Prostate gland (tissue), 2 donors: Measurements from ENCODE around the gene ARHGEF17. TPM values are rescaled to one million over a fixed set of nuclear protein-coding genes. Genes with fewer than 3 reads are reported as not detected.
A peak's percentile ranks its signal among the peaks of the same experiment; 100 is the strongest.

ENCODE experiments used
- DNase-seq: peaks from one replicate; pipeline ENCODE4 v3.0.0-alpha.2; 2019; ENCODE audit warnings: low spot score
- H3K27ac ChIP-seq, 2 donors: fragments of 200-600 bp; sonication (generic); 2 replicates each; pipeline ENCODE4 v1.5.1; 2017 to 2019
- H3K27me3 ChIP-seq: fragments of 200-600 bp; sonication (generic); replicated peaks from 2 replicates; pipeline ENCODE4 v1.5.1; 2019; ENCODE audit not compliant: insufficient read depth
- H3K36me3 ChIP-seq, 2 donors: fragments of 200-600 bp; sonication (generic); 1 replicate in 1 of 2; 2 replicates in 1 of 2; pipeline versions ENCODE4 v1.5.1 to v1.8.1; 2017 to 2019
- H3K4me1 ChIP-seq: fragments of 200-600 bp; sonication (generic); replicated peaks from 2 replicates; pipeline ENCODE4 v1.5.1; 2019
- H3K4me3 ChIP-seq, 2 donors: fragments of 200-600 bp; sonication (generic); 2 replicates each; pipeline ENCODE4 v1.5.1; 2017 to 2019
- H3K9me3 ChIP-seq: fragments of 200-600 bp; sonication (generic); 2 replicates; pipeline ENCODE4 v1.5.1; 2017
- POLR2A ChIP-seq: fragments of 450-650 bp; IDR thresholded peaks from one replicate; pipeline ENCODE4 v1.6.1; 2016; ENCODE audit warnings: antibody characterized with exemption, mild to moderate bottlenecking
- POLR2AphosphoS5 ChIP-seq: sonication (generic); formaldehyde crosslinking; IDR thresholded peaks from one replicate; pipeline ENCODE4 v1.6.1; 2017; ENCODE audit warnings: antibody characterized with exemption
- WGBS: methylation state at CpG from one replicate; pipeline ENCODE4 v1.1.5; 2018; 5-methylcytosine and 5-hydroxymethylcytosine counted together
- intact Hi-C: fragments of 100-400 bp; cut with DNase I; formaldehyde crosslinking; loops from one replicate; pipeline ENCODE4 v1.14.2; 2022
- total RNA-seq, 2 donors: library from RNA; depleted of rRNA; stranded (reverse); fragments of >200 nt; gene quantifications; one replicate each; pipeline ENCODE4 v1.1.0, GENCODE V29; 2016
- TF ChIP-seq, protein P1 (sequence below), 4 experiments: fragments of 200-600 bp in 2 of 4; fragments of 450-650 bp in 2 of 4; sonication (generic) in 2 of 4; IDR thresholded peaks; 1 replicate in 3 of 4; 2 replicates in 1 of 4; pipeline ENCODE4 v1.5.1; 2016 to 2019; ENCODE audit warnings: antibody characterized with exemption in 4 of 4, mild to moderate bottlenecking in 2 of 4, moderate library complexity in 2 of 4

ARHGEF17 gene
- total RNA-seq, 2 donors from 2014 or later: 34.0 to 66.9 TPM

DNA sequence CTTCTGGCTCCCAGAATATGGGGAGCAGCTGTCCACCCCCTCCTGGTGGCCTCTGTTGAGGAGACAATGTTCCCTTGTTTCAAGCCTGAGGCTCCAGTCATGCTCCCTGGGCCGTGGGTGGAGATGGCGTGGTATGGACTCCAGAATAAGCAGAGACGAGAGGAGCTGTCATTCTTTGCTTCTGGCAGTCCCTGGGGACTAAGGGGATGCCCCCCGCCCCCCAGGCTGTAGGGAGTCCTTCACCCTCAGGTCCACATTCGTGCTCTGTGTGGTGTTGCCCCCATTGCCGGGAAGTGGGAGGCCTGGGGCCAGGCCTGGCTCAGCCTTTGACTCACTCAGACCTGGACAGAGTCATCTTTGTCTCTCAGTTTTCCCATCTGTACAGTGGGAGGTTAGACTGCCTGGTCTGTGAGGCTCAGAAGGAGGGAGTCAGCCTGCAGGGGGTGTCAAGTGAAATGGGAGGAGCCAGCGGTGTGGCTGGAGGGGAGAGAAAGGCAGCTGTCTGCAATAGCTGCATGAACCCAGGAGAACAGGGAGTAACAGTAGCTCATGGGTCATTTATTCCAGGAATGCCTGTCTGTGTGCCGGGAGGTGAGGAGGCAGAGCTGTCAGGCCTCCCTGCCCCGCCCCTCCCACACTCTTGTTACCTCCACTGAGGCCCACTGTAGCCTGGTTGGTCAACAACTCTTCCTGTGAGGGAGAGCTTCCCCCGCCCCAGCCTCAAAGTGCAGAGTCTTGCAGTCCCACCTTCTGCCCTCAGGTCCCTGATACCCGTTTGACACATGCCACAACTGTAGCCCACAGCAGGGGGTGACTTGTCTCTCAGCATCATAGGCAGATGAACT is 6.3 kb downstream of the ARHGEF17 start:
- Histone ChIP-seq H3K4me1 (peaks cover 6% of the 10 kb centered on the region), H3K27ac (peak overlapping the region; percentile 54 to 97), H3K9me3 (no peaks in the 10 kb centered on the region), H3K36me3 (no peaks in the 10 kb centered on the region), H3K27me3 (no peaks in the 10 kb centered on the region), H3K4me3 (no peak overlapping the region)
- TF ChIP-seq, protein P1, sequence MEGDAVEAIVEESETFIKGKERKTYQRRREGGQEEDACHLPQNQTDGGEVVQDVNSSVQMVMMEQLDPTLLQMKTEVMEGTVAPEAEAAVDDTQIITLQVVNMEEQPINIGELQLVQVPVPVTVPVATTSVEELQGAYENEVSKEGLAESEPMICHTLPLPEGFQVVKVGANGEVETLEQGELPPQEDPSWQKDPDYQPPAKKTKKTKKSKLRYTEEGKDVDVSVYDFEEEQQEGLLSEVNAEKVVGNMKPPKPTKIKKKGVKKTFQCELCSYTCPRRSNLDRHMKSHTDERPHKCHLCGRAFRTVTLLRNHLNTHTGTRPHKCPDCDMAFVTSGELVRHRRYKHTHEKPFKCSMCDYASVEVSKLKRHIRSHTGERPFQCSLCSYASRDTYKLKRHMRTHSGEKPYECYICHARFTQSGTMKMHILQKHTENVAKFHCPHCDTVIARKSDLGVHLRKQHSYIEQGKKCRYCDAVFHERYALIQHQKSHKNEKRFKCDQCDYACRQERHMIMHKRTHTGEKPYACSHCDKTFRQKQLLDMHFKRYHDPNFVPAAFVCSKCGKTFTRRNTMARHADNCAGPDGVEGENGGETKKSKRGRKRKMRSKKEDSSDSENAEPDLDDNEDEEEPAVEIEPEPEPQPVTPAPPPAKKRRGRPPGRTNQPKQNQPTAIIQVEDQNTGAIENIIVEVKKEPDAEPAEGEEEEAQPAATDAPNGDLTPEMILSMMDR (IDR thresholded peaks at IDR 0.05): no peak
- TF ChIP-seq POLR2A (no peak), POLR2AphosphoS5 (no peak)
- no peak for DNase-seq
- intact Hi-C loops: no loop called here
- 45% methylated on average over 11 of the region's 11 CpGs for WGBS

DNA sequence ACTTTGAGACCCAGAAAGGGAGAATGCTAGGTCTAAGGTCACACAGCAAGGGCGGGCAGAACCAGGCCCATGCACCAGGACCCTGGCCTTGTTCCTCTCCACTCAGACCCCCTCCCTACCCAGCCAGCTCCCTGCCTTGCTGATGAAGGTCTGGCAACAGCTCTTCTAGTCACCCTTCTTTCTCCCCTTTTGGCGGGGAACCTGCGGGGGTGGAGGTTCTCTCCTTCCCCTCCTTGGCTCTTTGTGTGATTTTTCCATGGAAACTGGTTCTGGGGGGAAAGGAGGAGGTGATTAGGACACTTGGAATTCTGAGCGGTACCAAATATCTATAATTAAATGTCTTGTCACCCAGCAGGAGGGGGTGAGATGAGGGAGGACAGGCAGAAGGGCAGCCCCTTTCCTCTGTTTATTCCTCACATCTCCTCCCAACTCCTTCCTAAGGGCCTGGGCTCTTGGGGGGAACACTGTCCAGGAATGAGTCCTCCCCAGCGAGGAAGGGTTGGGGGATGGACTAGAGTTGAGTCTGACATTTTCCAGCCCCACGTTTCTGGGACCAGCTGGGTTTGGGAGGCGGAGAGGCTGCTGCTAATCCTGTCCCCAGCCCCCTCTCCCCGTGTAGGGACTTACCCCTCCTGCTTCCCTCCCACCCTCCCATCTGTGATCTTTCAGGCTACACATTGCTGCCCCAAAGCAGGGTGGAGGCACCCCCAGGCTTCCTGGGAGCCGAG is 7.4 kb downstream of the ARHGEF17 start:
- DNase-seq: no peak
- WGBS: 39% methylated on average over 9 of the region's 9 CpGs

DNA sequence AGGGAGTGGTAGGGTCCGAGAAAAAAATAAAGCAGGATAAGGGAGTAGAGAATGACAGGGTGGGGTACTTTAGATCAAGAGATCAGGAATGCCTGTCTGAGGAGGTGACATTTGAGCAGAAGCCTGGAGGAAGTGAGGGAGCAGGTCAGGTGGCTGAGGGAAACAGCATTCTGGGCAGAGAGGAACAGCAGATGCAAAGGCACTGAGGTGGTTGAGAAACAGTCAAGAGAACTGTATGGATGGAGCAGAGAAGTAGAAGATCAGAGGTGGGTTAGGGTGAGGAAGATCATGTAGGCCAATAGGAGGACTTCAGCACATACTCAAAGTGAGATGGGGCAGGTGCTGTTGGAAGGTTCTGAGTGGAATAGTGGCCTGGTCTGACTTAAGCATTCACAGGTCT is 8.3 kb downstream of the ARHGEF17 start:
- peak overlapping the region; percentile 66 to 68 for H3K27ac ChIP-seq
- H3K9me3 ChIP-seq: no peaks in the 10 kb centered on the region
- 86% methylated on average over 1 of the region's 1 CpG for WGBS
- H3K27me3 ChIP-seq: no peaks in the 10 kb centered on the region
- no peak overlapping the region for H3K4me3 ChIP-seq
- H3K4me1 ChIP-seq: peaks cover 3% of the 10 kb centered on the region
- no peaks in the 10 kb centered on the region for H3K36me3 ChIP-seq
- DNase-seq: no peak
- TF ChIP-seq POLR2AphosphoS5 (no peak), POLR2A (no peak)
- TF ChIP-seq, protein P1 (IDR thresholded peaks at IDR 0.05): no peak
- intact Hi-C loops: no loop called here

More for the DNA sequence above, 7.4 kb downstream of the ARHGEF17 start:
- Histone ChIP-seq H3K9me3 (no peaks in the 10 kb centered on the region), H3K4me1 (peaks cover 6% of the 10 kb centered on the region), H3K4me3 (no peak overlapping the region), H3K27me3 (no peaks in the 10 kb centered on the region), H3K27ac (peak overlapping the region; percentile 54 to 97), H3K36me3 (no peaks in the 10 kb centered on the region)
- intact Hi-C loops: no loop called here
- TF ChIP-seq POLR2A: no peak
- TF ChIP-seq POLR2AphosphoS5: no peak
- TF ChIP-seq, protein P1 (IDR thresholded peaks at IDR 0.05): no peak

DNA sequence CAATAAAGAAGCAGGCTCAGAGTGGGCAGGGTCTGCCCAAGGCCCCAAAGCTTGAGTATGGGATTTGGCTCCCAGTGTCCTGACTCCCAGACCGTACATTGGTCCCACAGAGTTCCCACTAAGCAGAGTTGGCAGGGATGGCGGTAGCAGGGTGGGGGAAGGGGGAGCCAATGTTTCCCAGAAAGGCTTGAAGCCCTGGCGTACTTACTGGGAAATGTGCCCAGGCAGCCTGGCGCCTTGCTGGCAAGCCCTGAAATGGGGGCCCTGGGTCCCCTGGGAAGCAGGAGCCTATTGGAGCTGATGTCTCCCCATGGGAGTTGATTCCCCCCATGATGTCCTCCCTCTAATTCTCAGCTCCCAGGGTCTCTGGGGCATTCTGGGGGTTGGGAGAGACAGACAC is 9.3 kb downstream of the ARHGEF17 start:
- peak overlapping the region; percentile 66 to 68 for H3K27ac ChIP-seq
- no peak for TF ChIP-seq POLR2A
- TF ChIP-seq, protein P1 (IDR thresholded peaks at IDR 0.05): no peak
- TF ChIP-seq POLR2AphosphoS5: peak; percentile 50

More for the DNA sequence above, 9.3 kb downstream of the ARHGEF17 start:
- Histone ChIP-seq H3K4me1 (no peaks in the 10 kb centered on the region), H3K27me3 (no peaks in the 10 kb centered on the region), H3K36me3 (no peaks in the 10 kb centered on the region), H3K4me3 (no peak overlapping the region), H3K9me3 (no peaks in the 10 kb centered on the region)
- WGBS: 32% methylated on average over 4 of the region's 4 CpGs
- peak; percentile 40 for DNase-seq
- intact Hi-C loops: no loop called here
